Right lobe of liver (tissue), 4 donors: ENCODE data around the gene LRRC28.

Source experiments
- POLR2A ChIP-seq: fragments of 450-650 bp; IDR thresholded peaks from one replicate; pipeline ENCODE4 v1.6.1; 2017; ENCODE audit warnings: antibody characterized with exemption, mild to moderate bottlenecking
- TF ChIP-seq, protein P1 (sequence below), 4 donors: fragments of 200-600 bp in 3 of 4; fragments of 450-650 bp in 1 of 4; IDR thresholded peaks; one replicate each; pipeline versions ENCODE4 v1.5.1 to v1.8.0; 2016 to 2022; ENCODE audit warnings: antibody characterized with exemption in 4 of 4, mild to moderate bottlenecking in 2 of 4
- donor health status: DM: no; HTN: no; CAD: no.
- donor health status: DM: no; HTN: no; CAD: no.
- donor health status: DM: no; HTN: yes; CAD: no.

- TF ChIP-seq POLR2A = no peak
- TF ChIP-seq, protein P1, sequence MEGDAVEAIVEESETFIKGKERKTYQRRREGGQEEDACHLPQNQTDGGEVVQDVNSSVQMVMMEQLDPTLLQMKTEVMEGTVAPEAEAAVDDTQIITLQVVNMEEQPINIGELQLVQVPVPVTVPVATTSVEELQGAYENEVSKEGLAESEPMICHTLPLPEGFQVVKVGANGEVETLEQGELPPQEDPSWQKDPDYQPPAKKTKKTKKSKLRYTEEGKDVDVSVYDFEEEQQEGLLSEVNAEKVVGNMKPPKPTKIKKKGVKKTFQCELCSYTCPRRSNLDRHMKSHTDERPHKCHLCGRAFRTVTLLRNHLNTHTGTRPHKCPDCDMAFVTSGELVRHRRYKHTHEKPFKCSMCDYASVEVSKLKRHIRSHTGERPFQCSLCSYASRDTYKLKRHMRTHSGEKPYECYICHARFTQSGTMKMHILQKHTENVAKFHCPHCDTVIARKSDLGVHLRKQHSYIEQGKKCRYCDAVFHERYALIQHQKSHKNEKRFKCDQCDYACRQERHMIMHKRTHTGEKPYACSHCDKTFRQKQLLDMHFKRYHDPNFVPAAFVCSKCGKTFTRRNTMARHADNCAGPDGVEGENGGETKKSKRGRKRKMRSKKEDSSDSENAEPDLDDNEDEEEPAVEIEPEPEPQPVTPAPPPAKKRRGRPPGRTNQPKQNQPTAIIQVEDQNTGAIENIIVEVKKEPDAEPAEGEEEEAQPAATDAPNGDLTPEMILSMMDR (IDR thresholded peaks at IDR 0.05) = no peak
Observed at GRCh38 chr15:99414755-99415731, 163.8 kb downstream of the LRRC28 start.
